Measurements from ENCODE around the gene DGKD. TPM values are rescaled to one million over a fixed set of nuclear protein-coding genes. Genes with fewer than 3 reads are reported as not detected.

The DGKD gene
- total and polyA plus RNA-seq, 2 donors (not counting 1 experiment from before 2014, with no cell fraction given) = 6.0 to 9.9 TPM

DNA sequence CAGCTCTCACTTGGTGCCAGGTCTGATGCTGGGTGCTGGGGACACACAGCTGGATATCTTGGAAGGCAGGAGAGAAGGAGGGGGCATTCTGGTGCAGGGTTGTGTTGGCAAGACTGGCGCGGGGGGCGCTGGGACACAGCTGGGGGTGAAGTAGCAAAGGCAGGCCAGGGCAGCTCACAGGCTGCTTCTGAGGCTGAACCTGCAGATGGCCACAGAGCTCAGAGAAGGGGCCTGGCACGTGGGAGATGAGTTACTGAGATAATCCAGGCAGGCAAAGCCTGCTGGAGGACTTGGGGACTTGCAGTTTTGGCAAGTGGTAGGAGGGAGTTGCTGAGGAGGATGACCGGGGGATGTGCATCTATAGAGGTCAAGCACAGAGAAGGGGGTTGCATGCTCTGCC is 16.2 kb upstream of the DGKD start:
- Histone ChIP-seq H3K79me2 (ENCODE audit: control insufficient read depth, insufficient read depth, low read length) (no peaks in the 10 kb centered on the region), H3K27ac (ENCODE audit: insufficient read depth, low read length) (no peak overlapping the region), H3K4me3 (replicated peaks in 1 of 4; ENCODE audit: control extremely low read depth in 1 of 4, insufficient read depth in 1 of 4, low read depth in 3 of 4, low read length in 4 of 4) (no peak overlapping the region), H2AFZ (ENCODE audit: low read length) (no peak overlapping the region), H3K9me3 (ENCODE audit: control insufficient read depth, insufficient read depth, low read depth, low read length) (no peaks in the 10 kb centered on the region), H3K4me1 (ENCODE audit: control insufficient read depth, extremely low read depth, insufficient read depth, low read length) (no peaks in the 10 kb centered on the region), H4K20me1 (ENCODE audit: control insufficient read depth, extremely low read depth, insufficient read depth, low read length) (no peaks in the 10 kb centered on the region), H3K9ac (ENCODE audit: insufficient read depth, low read length) (no peak overlapping the region), H3K4me2 (ENCODE audit: extremely low read depth, insufficient read depth, low read length) (no peak overlapping the region), H3K36me3 (ENCODE audit: control insufficient read depth, insufficient read depth, low read length) (no peaks in the 10 kb centered on the region), H3K27me3 (ENCODE audit: control insufficient read depth, insufficient read depth, low read length) (peaks cover 3% of the 10 kb centered on the region)
- DNase-seq (ENCODE audit: low read depth in 2 of 2) = no peak
- TF ChIP-seq, protein P1, sequence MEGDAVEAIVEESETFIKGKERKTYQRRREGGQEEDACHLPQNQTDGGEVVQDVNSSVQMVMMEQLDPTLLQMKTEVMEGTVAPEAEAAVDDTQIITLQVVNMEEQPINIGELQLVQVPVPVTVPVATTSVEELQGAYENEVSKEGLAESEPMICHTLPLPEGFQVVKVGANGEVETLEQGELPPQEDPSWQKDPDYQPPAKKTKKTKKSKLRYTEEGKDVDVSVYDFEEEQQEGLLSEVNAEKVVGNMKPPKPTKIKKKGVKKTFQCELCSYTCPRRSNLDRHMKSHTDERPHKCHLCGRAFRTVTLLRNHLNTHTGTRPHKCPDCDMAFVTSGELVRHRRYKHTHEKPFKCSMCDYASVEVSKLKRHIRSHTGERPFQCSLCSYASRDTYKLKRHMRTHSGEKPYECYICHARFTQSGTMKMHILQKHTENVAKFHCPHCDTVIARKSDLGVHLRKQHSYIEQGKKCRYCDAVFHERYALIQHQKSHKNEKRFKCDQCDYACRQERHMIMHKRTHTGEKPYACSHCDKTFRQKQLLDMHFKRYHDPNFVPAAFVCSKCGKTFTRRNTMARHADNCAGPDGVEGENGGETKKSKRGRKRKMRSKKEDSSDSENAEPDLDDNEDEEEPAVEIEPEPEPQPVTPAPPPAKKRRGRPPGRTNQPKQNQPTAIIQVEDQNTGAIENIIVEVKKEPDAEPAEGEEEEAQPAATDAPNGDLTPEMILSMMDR (conservative IDR thresholded peaks at IDR 0.05 in 1 of 2, IDR thresholded peaks at IDR 0.05 in 1 of 2; ENCODE audit: low read depth in 1 of 2, low read length in 2 of 2) = no peak

DNA sequence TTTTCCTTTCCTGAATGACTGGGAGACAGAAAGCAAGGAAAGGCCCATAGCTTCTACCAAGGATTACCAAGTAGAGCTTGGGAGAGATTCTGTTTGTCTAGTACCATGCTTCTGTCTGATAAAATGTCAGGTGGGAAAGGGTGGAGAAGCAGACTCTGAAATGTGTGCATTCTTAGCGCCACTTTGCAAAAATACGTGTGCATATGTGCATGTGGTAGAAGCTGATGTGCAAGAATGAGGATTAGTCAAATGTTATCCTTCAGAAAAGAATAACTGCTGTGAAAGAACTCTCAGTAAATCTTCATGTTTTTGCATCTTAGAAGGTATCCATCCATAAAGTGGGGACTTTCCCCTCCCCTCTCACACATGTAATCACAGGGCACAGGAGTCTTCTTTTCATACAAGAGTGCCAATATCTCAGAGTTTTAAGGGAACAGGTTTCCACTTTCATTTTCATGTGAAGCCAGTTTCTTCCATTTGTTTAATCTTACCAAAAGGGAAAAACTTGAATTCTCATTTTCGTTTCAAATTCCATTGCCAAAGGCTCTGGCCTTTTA is 15.4 kb upstream of the DGKD start:
- Histone ChIP-seq H3K9ac (ENCODE audit: insufficient read depth, low read length) (no peak overlapping the region), H3K36me3 (ENCODE audit: control insufficient read depth, insufficient read depth, low read length) (no peaks in the 10 kb centered on the region), H3K4me3 (replicated peaks in 1 of 4; ENCODE audit: control extremely low read depth in 1 of 4, insufficient read depth in 1 of 4, low read depth in 3 of 4, low read length in 4 of 4) (no peak overlapping the region), H4K20me1 (ENCODE audit: control insufficient read depth, extremely low read depth, insufficient read depth, low read length) (no peaks in the 10 kb centered on the region), H3K27me3 (ENCODE audit: control insufficient read depth, insufficient read depth, low read length) (peaks cover 3% of the 10 kb centered on the region), H3K4me1 (ENCODE audit: control insufficient read depth, extremely low read depth, insufficient read depth, low read length) (no peaks in the 10 kb centered on the region), H3K4me2 (ENCODE audit: extremely low read depth, insufficient read depth, low read length) (no peak overlapping the region), H3K9me3 (ENCODE audit: control insufficient read depth, insufficient read depth, low read depth, low read length) (no peaks in the 10 kb centered on the region), H3K79me2 (ENCODE audit: control insufficient read depth, insufficient read depth, low read length) (no peaks in the 10 kb centered on the region), H3K27ac (ENCODE audit: insufficient read depth, low read length) (no peak overlapping the region), H2AFZ (ENCODE audit: low read length) (no peak overlapping the region)
- no peak for TF ChIP-seq EZH2 (IDR thresholded peaks at IDR 0.05; ENCODE audit: low read length, missing control alignments)
- TF ChIP-seq, protein P1 (conservative IDR thresholded peaks at IDR 0.05 in 1 of 2, IDR thresholded peaks at IDR 0.05 in 1 of 2; ENCODE audit: low read depth in 1 of 2, low read length in 2 of 2) = no peak
- DNase-seq (ENCODE audit: low read depth in 2 of 2) = no peak

DNA sequence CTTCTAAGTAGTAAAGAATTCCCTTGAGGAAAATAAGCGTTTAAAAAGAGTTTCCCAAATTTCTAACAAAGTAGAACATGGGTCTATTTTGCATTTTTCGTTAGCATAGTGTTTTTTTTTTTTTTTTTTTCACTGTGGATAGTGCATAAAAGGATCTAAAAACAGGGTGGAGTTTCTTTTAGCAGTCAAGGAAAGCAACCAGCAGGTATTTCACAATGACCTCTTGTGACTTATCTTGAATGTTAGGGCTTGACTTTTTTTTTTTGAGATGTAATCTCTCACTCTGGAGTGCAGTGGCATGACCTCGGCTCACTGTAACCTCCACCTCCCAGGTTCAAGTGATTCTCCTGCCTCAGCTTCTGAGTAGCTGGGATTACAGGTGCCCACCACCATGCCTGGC is 14.9 kb upstream of the DGKD start:
- Histone ChIP-seq H3K36me3 (ENCODE audit: control insufficient read depth, insufficient read depth, low read length) (no peaks in the 10 kb centered on the region), H3K9ac (ENCODE audit: insufficient read depth, low read length) (no peak overlapping the region), H3K79me2 (ENCODE audit: control insufficient read depth, insufficient read depth, low read length) (no peaks in the 10 kb centered on the region), H4K20me1 (ENCODE audit: control insufficient read depth, extremely low read depth, insufficient read depth, low read length) (no peaks in the 10 kb centered on the region), H2AFZ (ENCODE audit: low read length) (no peak overlapping the region), H3K9me3 (ENCODE audit: control insufficient read depth, insufficient read depth, low read depth, low read length) (no peaks in the 10 kb centered on the region), H3K4me2 (ENCODE audit: extremely low read depth, insufficient read depth, low read length) (no peak overlapping the region), H3K27ac (ENCODE audit: insufficient read depth, low read length) (no peak overlapping the region), H3K4me3 (replicated peaks in 1 of 4; ENCODE audit: control extremely low read depth in 1 of 4, insufficient read depth in 1 of 4, low read depth in 3 of 4, low read length in 4 of 4) (no peak overlapping the region), H3K4me1 (ENCODE audit: control insufficient read depth, extremely low read depth, insufficient read depth, low read length) (no peaks in the 10 kb centered on the region), H3K27me3 (ENCODE audit: control insufficient read depth, insufficient read depth, low read length) (peaks cover 3% of the 10 kb centered on the region)
- TF ChIP-seq, protein P1 (conservative IDR thresholded peaks at IDR 0.05 in 1 of 2, IDR thresholded peaks at IDR 0.05 in 1 of 2; ENCODE audit: low read depth in 1 of 2, low read length in 2 of 2) = no peak
- no peak for DNase-seq (ENCODE audit: low read depth in 2 of 2)

All from fibroblast of lung (primary cell).